SKM-1 treated with dmso at 0.1 percent for 144 hours (cell line): Measurements from ENCODE around the gene DBN1.

ENCODE experiments used
- DNase-seq: peaks from one replicate; lab custom pipeline; 2025; ENCODE audit not compliant: unreplicated experiment; lab: John Stamatoyannopoulos, UW

The DBN1 gene

GRCh38 chr5:177473443-177474001, at the start of gene DBN1:
Gene DBN1 (minus strand): TSS chr5:177473634. CDS start chr5:177473521, 113 bp downstream.
- peak; percentile 9 for DNase-seq

- DNase-seq, result no peak
Measured at GRCh38 chr5:177520916-177521513, 47.6 kb upstream of the DBN1 start.

GRCh38 chr5:177520271-177520670, 46.8 kb upstream of the DBN1 start:
- DNase-seq, result no peak

- DNase-seq, result no peak
Measured at GRCh38 chr5:177519463-177520235, 46.2 kb upstream of the DBN1 start.

GRCh38 chr5:177516601-177517568, 43.5 kb upstream of the DBN1 start, which contains the start of gene DDX41:
Gene DDX41 (minus strand): TSS chr5:177516961. CDS start chr5:177516945, 16 bp downstream.
- DNase-seq, result peak; percentile 95

- no peak for DNase-seq
Measured at GRCh38 chr5:177515580-177515979, 42.1 kb upstream of the DBN1 start.

- no peak for DNase-seq
Measured at GRCh38 chr5:177514541-177514940, 41.1 kb upstream of the DBN1 start.

- no peak for DNase-seq
Measured at GRCh38 chr5:177513500-177513899, 40.1 kb upstream of the DBN1 start.

- DNase-seq, result no peak
Measured at GRCh38 chr5:177512736-177513380, 39.4 kb upstream of the DBN1 start.

GRCh38 chr5:177511796-177512675, 38.6 kb upstream of the DBN1 start:
- DNase-seq, result no peak

- no peak for DNase-seq
Measured at GRCh38 chr5:177511181-177511580, 37.7 kb upstream of the DBN1 start.

- peak; percentile 95 for DNase-seq
Measured at GRCh38 chr5:177510567-177511053, 37.2 kb upstream of the DBN1 start.

GRCh38 chr5:177509991-177510566, 36.6 kb upstream of the DBN1 start:
- no peak for DNase-seq

GRCh38 chr5:177509381-177509951, 36.0 kb upstream of the DBN1 start, which contains the start of gene DOK3:
Gene DOK3 (minus strand): TSS chr5:177509826. CDS start chr5:177509540, 286 bp downstream.
- DNase-seq, result peak; percentile 68

GRCh38 chr5:177508837-177509236, 35.4 kb upstream of the DBN1 start:
- no peak for DNase-seq

GRCh38 chr5:177508221-177508611, 34.8 kb upstream of the DBN1 start:
- DNase-seq, result no peak

GRCh38 chr5:177507596-177508220, 34.3 kb upstream of the DBN1 start:
- no peak for DNase-seq

- peak; percentile 17 for DNase-seq
Measured at GRCh38 chr5:177507165-177507564, 33.7 kb upstream of the DBN1 start.
